H4 (cell line): ENCODE data around the gene TICRR. TPM values are rescaled to one million over a fixed set of nuclear protein-coding genes. Genes with fewer than 3 reads are reported as not detected.

Experiments used
- DNase-seq: peaks from one replicate; pipeline ENCODE4 v3.0.0-alpha.2; 2015; ENCODE audit warnings: low spot score
- total RNA-seq: library from RNA; depleted of rRNA; stranded (reverse); fragments of >200 nt; shearing (Covaris generic); gene quantifications from 2 replicates; pipeline ENCODE4 v1.2.3, GENCODE V29; 2014

The TICRR gene
- total RNA-seq, 1 experiment from 2014 or later: 5.1 TPM

DNA sequence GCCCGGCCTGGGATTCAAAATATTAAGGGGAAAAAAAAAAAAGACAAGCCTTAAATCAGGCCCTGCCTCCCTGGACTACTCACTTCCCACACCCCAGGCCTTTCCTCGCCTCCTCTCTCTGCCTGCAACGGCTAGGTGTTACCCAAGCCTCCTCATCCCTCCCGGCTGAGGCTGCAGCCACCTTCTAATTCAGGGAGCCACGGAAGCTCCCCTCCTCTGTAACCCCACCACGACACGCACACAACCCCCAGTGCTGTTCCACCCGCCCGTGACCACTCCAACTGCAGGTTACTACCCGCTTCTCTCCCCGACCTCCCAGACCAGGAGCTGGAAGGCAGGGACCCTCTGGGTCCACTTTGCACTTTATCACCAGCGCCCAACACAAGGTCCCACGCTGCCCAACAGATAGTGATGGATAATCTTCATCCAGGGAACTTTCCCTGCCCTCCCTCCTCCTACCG lies 79.1 kb downstream of the TICRR start:
- no peak for DNase-seq

DNA sequence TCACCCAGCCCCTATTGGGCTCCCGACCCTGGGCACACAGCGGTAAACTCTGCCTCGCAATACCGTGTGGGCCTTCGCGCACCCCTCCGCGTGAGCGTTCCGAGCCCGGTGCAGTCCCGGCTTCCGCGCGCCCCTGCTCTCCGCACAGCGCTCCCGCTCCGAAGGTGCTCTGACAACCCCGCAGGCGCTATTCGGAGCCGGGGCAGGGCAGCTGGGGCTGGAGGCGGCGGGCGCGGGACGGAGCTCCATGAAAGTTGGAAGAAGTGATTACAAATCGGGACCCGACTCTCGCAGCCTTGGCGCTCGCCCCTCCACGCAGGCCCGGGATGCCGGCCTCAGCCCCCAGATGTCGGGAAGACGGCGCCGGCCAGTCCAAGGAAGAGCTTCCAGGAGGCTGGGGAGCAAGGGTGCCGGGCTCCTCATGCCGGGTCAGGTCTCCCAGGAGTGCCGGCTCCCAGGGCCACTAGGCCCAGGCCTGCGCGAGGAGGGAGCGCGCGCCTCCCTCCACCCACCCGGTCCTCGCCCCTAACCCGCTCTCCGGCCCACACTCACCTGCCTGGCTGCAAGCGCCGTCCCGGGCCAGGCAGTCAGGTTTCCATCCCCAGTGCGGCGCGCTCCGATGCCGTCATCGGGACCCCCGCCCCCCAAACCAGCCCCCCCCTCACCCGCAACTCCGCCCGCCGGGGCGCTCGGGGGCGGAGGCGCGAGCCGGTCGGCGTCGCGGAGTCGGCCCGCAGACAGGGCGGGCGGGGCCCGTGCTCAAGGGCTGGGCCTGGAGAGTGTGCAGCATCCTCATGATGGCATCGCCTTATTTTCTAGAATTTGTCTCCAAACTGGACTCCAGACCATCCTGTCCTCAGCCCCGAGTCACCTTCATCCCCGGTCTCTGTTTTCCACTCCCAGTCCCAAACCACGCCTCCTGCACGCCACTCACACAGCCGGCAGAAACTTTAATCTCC lies 79.9 kb downstream of the TICRR start, which contains the start of gene KIF7:
KIF7 (minus strand) TSS at position 621 of the 959 bp plus-strand sequence. CDS start 2,537 bp downstream, outside the sequence.
- peak; percentile 43 for DNase-seq

DNA sequence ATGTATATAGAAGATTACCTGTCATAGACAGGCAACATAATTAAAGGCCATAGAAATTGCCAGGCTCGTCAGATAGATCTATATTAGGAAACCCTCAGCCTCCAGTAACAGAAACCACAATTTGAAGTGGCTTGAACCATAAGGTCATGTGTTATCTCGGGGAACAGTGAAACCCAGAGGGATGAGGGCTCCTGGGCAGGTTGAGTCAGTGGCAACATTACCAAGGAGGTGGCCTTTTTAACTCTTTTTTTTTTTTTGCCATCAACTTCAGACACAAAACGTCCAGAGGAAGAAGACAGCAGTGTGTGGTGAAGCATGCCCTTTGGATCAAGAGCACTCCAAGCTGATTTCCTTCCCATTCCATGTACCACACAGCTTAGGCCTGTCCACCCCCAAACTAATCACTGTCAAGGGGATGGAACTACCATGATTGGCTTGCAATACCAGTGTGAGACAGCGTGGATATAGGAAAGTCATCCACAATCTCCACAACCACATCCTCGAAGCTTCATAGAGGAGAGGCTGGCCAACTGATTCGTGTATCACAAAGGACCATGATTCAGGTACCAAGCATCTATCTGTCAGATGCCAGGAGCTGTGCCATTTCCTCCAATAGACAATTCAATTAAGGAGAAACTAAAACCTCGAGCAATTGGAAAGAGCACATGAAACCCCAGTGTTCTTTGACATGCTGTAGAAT lies 81.0 kb downstream of the TICRR start:
- DNase-seq: no peak

DNA sequence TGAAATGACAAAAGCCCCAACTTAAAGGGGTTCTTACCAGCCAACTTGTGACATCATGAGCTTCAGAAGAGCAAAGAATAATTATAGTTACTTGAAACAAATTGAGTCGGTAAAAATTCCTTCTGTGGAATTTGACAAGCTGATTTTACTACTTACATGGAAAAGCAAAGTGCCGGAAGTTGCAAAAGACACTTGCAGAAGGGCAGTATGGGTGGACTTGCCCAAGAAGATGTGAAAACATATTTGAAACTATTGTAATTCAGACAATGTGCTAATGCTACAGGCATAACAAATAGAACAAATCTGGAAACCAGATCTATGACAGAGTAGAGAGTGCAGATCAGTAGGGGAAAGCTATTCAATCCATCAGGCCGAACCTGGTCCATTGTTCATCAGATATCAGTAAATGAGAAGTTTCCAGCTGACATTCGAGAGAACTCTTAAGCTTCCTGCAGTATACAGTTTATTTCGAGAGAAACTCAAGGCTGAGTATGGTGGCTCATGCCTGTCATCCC lies 82.5 kb downstream of the TICRR start:
- no peak for DNase-seq

DNA sequence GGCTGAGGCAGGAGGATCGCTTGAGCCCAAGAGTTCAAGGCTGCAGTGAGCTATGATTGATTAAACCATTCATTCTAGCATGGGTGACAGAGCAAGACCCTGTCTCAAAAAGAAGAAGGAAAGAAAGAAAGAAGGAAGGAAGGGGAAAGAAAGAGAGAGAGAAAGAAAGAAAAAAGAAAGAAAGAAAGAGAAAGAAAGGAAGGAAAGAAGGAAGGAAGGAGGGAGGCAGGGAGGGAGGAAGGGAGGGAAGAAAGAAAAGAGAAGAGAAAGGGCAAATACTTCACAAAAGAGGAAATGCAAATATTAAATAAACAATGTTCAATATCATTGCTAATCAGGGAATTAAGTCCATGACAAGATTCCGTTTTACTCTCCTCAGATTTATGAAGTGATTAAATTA lies 84.0 kb downstream of the TICRR start:
- DNase-seq: no peak

DNA sequence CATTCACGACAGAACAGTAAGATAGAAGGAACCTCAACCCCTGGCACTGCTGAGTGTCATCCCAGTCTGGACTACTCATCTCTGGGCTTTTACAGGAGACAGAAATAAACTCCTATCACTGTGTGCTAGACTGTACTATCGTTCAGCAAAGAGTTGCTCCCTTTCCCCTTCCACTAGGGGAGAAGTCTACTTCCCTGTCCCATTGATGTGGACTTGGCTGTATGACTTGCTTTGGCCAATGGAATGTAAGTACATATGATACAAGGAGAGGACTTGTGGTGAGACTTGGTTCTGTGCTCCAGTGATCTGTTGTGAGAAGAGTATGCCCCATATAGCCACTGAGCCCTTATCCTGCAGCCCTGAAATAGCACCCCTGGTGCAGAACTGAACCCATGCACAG lies 85.3 kb downstream of the TICRR start:
- DNase-seq: no peak

DNA sequence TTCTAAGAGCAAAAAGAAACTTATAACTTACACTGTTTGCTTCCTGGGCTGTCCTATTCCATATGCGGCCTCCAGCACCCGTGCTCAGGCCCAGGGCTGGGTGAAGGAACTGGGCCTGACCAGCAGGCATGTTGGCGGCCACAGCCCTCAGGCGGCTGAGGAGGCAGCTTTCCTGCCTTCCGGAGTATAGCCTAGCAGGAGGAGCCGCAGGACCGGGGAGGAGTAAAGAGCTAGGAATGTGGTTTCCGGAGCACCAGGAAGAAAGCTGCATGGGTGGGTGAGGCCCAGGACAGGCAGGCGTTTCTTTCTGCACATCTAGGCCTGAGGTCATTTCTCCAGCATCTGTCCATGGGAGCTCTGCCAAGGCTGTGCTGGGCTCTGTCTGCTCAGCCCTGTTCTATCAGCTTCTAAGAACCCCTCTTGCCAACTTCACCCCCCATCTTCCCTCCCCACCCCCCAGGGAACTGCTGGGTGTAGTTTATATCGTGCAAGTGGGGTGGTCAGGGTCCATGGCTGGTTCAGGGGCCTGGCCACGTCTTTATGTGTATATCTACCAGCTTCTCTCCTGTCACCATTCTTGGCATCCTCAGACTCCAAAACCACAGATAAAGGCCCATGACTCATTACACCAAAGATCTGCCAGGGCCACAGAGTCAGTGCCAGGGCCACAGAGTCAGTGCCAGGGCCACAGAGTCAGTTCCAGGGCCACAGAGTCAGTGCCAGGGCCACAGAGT lies 87.8 kb downstream of the TICRR start:
- DNase-seq: peak; percentile 94

DNA sequence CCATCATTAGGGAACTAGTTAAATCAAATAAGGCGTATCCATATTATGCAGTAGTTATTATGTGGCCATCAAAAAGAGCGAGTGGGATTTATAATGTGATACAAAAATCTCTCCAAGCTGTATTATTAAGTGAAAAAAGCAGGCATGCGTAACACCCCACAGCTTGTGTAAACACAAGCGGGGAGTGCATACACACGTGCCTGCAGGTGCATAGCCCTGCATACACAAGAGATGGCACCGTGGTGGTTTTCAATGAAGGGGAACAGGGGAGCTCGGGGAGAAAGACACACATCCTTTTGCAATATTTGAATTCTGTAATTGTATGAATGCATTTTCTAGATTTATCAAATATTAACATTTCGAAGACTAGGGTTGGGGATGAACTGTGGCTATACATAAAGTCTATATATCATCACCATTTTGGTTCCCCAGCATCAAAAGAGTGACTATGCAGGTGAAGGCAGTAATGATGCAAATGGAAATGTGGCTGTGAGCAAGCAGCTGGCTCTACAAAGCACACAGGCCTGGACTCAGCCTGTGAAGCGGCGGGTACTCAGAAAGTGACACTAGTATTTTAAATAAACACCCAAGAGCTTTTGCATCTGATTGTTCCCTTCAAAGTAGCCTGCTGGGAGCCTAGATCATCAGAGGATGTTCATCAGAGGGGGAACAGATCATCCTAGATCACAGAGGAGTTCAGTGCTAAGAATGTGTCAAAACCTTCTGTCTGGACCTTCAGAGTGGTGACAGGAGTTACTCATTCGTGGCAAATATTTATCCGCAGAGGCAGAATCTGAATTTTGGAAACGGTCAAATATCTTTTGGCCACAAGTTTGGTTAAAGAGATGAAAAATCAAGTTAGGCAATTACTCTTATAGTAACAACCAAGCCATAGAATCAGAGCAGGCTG lies 89.4 kb downstream of the TICRR start:
- DNase-seq: no peak

DNA sequence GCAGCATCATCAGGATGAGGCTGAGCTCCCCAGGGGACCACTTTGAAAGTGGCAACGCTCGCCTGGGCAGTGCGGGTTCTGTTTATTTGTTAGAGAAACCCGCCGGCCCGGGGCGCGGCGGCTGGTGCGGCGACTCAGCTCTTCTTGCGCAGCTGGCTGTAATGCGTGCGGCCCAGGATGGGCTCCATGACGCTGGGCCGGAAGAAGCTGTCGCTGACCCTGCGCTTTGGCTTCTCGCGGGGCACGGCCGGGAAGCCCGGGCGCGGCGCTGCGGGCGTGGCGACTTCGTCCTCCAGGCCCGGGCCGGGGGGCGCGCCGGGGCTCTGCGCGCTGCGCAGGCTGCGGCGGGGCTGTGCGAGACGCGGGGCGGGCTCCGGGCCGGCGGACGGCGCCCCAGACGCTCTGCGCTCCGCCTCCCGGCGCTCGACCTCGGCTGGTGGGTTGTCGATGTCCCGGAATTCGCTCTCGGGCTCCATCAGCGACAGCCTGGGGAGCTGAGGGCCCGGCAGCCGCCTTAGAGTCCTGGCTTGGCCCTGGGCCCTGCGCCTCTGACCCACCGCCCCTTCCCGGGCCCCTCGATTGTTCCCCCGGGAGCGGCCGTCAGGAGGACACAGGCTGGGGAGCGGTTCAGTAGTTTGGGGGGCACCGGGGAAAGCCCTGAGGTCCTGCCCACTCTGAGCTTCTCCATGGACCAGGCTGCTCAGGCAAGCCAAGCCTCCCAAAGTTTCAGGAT lies 90.3 kb downstream of the TICRR start:
- DNase-seq: no peak

DNA sequence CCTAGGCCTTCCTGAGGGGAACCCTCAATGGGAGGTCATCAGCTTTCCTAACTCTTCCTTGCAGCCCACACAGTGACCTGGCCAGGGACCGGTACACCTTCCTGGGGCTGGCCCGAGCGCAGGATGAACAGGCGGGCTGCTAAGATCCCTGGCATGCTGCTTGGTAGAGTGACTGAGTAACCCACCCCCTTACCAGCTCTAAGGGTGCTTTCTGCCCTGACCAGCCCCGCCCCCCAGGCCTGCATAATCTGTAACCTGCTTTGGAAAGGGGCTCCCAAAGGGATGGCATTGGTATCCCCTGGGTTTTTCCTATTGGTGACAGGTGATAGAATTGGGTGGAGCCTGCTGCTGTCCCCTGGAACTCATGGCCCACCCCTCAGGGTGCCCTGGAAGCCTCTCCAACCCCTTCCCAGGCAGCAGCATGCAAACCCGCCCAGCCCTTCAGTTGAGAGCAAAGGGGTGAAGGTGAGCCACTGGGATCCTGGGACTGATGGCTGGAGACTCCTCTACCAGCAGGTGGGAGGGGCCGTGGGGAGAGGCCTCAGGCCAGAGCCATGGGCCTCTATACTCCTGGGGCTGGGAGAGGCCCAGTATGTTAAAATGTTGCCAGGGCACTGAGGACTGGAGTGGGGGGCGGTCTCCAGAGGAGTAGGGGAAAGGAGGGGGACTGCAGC lies 91.1 kb downstream of the TICRR start:
- no peak for DNase-seq

DNA sequence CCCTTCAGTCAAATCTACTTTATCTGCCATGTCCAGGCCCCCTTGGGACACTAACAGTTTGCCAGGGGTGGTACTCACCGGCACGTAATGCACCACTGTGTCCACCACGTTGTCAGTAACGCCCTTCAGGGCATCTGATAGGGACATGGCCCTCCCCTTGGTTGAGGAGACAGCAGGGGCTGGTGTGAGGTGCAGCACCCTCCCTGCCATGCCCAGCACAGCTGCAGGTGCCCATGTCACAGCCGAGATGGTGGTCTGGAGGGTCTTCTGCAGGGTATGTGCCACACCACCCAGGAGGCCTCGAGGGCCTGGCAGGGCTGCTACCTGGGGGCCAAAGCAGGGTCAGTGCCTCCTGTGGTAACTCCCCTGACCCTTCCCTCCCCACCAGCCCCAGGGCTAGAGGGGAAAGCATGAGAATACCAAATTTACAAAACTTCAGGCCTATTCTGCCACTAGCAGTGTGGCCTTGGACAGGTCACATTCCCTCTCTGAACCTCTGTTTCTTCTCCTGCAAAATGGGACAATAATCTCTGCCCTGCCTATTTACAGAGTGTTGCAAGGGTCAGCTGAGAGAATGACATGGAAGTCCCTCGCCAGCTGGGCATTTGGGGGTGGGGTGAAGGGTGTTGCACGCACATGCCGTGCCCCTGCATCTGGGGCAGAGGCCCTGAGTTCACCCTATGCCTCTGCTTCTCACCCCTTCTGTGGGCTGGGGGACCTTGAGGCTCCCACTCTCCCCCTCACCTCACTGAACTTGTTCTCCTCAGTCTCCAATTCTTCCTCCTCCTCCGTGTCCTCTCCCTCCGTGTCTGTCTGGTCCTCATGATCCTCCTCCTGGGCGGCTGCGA lies 91.8 kb downstream of the TICRR start:
- no peak for DNase-seq

DNA sequence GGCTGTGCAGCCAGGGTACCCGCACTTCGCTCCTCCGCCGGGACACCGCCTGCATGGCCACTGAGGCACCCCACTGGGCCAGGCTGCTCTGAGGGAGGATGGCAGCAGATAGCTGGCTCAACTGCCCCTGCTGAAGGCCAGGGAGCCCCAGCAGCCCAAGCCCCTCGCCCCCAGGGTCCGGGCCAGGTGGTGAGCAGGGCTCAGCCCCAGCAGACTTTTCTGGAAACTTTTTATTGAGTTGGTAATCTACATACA lies 92.4 kb downstream of the TICRR start:
- no peak for DNase-seq

DNA sequence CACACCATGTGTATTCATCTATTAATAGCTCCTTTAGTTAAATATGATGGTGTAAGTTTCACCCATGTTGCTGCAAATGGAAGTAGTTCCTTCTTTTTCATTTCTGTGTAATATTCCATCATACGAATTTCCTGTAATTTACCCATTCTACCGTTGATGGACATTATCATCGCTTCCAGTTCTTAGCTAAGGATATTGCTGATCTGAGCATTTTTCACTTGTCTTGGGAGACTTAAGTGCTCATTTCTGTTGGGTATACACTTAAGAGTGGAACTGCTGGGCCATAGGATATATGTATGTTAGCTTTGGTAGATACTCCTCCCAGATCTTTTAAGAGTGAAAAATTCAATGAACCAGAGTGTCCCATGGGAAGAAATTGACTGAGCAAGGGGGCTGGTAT lies 92.9 kb downstream of the TICRR start:
- DNase-seq: no peak

DNA sequence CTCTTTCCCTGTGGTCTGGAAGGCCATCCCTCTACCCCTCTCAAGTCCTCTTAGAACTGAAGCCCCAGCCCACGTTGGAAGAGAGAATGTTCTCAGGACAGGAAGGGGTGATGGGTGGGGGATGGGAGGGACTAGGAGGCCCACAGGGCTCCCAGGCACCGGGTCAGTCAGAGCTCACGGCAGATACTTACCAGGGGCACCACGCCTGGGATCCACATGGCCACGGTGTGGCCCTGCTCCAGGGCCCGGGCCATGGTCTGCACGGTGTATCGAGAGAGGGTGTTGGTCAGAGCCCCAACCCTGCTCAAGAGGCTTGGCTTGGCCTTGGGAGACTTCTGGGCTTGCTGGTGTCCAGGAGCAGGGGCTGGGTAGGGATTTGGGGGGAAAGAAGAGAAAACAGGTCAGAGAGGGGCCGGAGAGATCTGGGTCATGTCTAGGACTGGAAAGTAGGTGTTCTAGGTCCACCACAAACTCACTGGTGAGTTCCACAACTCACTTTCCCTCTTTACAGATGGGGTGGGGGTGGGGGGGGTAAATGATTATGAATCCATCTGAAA lies 94.1 kb downstream of the TICRR start:
- DNase-seq: no peak

DNA sequence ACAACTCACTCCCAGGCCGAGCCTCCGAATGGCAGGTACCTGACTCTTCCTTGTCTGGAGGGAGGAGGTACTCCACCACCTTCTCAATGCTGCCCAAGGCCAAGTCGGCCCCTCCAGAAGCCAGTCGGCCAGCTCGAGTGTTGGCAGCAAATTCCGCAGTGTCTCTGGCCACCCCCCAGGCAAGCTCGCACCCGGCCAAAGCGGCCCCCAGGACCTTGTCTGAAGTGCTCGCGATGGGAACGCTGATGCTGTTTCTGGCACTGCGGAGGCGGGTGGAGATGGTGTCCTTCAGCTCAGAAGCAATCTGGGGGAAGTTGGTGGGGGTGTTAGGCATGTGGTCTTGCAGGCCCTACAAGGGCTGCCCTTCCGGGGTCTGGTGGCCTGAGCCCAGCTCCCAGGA lies 94.7 kb downstream of the TICRR start:
- no peak for DNase-seq

DNA sequence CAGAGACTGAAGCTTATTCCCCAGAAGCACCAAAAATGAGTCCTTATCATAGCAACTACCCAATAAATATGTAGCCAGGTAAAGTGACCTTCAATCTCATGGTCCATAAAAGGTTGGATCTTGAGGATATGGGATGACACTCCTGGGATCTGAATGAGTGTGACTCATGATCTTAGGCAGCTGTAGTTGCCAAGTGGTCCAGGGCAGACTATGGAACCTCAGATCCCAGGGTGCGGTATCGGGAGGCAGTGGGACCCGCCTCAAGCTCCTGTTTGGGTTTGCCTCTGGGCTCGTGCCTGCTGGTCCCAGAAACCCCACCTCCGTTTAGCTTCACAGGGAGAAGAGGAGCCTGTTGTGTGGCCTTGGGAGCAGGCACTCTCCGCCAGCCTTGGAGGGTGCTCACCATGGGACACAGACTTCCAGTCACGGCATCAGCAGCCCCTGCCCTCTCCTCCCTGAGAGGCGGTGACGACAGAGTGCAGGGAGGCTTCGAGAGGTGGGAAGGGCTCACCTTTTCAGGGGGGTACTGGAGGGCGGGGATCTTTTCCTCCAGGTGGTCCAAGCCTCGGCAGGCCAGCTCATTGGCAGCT lies 95.8 kb downstream of the TICRR start:
- no peak for DNase-seq

DNA sequence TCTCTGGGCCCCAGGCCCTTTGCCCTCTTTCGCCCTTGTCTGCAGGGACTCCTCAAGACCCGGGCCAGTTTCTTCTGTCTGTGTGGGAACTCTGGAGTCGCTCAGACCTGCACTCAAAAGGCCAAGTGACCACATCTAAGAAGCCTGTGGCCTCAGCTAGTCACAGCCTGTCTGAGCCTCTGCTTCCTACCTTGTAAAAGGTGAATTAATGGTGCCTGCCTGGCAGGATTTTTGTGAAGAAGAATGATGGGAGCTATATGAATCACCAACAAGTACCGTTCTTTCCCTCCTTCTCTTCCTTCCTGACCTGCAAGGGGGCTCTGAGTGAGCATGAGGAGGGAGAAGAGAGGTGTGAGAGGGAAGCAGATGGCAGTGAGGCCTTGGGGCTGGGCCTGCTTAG lies 96.4 kb downstream of the TICRR start:
- no peak for DNase-seq
